ENCODE data around the gene RNF111. TPM values are rescaled to one million over a fixed set of nuclear protein-coding genes. Genes with fewer than 3 reads are reported as not detected.

RNF111 gene
- total and polyA plus RNA-seq, 3 donors from 2014 or later, result 23.1 to 32.8 (median 26.8) TPM

- H3K27me3 ChIP-seq, result no peaks in the 10 kb centered on the region
- intact Hi-C loops (cut with DNase I; ENCODE audit: low total_unique reads), result no loop called here
- H3K27ac ChIP-seq, result no peak overlapping the region
- H3K4me1 ChIP-seq, result no peaks in the 10 kb centered on the region
- no peaks in the 10 kb centered on the region for H3K9me3 ChIP-seq
- no peak overlapping the region for H3K4me3 ChIP-seq
- no peak for DNase-seq
- H3K36me3 ChIP-seq (ENCODE audit: low read depth, missing control alignments), result no peaks in the 10 kb centered on the region
- TF ChIP-seq POLR2A (IDR thresholded peaks at IDR 0.05), result no peak
- no peak for TF ChIP-seq CTCF (IDR thresholded peaks at IDR 0.05)
- 86 to 94% methylated on average over 2 of the region's 2 CpGs for WGBS, 2 donors
Observed at GRCh38 chr15:59115047-59115446, 127.6 kb downstream of the RNF111 start.

- 94 to 96% methylated on average over 1 of the region's 1 CpG for WGBS, 2 donors
- no peaks in the 10 kb centered on the region for H3K36me3 ChIP-seq (ENCODE audit: low read depth, missing control alignments)
- no peaks in the 10 kb centered on the region for H3K4me1 ChIP-seq
- no peaks in the 10 kb centered on the region for H3K27me3 ChIP-seq
- no peak for DNase-seq
- no peak overlapping the region for H3K4me3 ChIP-seq
- intact Hi-C loops (cut with DNase I; ENCODE audit: low total_unique reads), result no loop called here
- TF ChIP-seq POLR2A (IDR thresholded peaks at IDR 0.05) (no peak), CTCF (IDR thresholded peaks at IDR 0.05) (no peak)
- H3K27ac ChIP-seq, result no peak overlapping the region
- no peaks in the 10 kb centered on the region for H3K9me3 ChIP-seq
Observed at GRCh38 chr15:59116141-59116540, 128.7 kb downstream of the RNF111 start.

GRCh38 chr15:59116771-59117170, 129.3 kb downstream of the RNF111 start:
- no peaks in the 10 kb centered on the region for H3K4me1 ChIP-seq
- H3K9me3 ChIP-seq, result no peaks in the 10 kb centered on the region
- H3K27ac ChIP-seq, result no peak overlapping the region
- intact Hi-C loops (cut with DNase I; ENCODE audit: low total_unique reads), result no loop called here
- no peak for DNase-seq
- H3K4me3 ChIP-seq, result no peak overlapping the region
- TF ChIP-seq CTCF (IDR thresholded peaks at IDR 0.05) (no peak), POLR2A (IDR thresholded peaks at IDR 0.05) (no peak)
- H3K27me3 ChIP-seq, result no peaks in the 10 kb centered on the region
- 90% methylated on average over 6 of the region's 6 CpGs for WGBS, 2 donors
- no peaks in the 10 kb centered on the region for H3K36me3 ChIP-seq (ENCODE audit: low read depth, missing control alignments)

GRCh38 chr15:59119625-59120024, 132.2 kb downstream of the RNF111 start:
- 87 to 88% methylated on average over 5 of the region's 5 CpGs for WGBS, 2 donors
- TF ChIP-seq CTCF (IDR thresholded peaks at IDR 0.05) (no peak), POLR2A (IDR thresholded peaks at IDR 0.05) (no peak)
- DNase-seq, result no peak

GRCh38 chr15:59120937-59121336, 133.5 kb downstream of the RNF111 start:
- no peaks in the 10 kb centered on the region for H3K9me3 ChIP-seq
- no peak for DNase-seq
- WGBS, 2 donors, result 90 to 96% methylated on average over 5 of the region's 5 CpGs
- H3K27ac ChIP-seq, result no peak overlapping the region
- no peak overlapping the region for H3K4me3 ChIP-seq
- H3K36me3 ChIP-seq (ENCODE audit: low read depth, missing control alignments), result no peaks in the 10 kb centered on the region
- TF ChIP-seq POLR2A (IDR thresholded peaks at IDR 0.05), result no peak
- no peak for TF ChIP-seq CTCF (IDR thresholded peaks at IDR 0.05)
- no peaks in the 10 kb centered on the region for H3K27me3 ChIP-seq
- intact Hi-C loops (cut with DNase I; ENCODE audit: low total_unique reads), result no loop called here
- H3K4me1 ChIP-seq, result no peaks in the 10 kb centered on the region

More at GRCh38 chr15:59119625-59120024, 132.2 kb downstream of the RNF111 start:
- Histone ChIP-seq H3K9me3 (no peaks in the 10 kb centered on the region), H3K27ac (no peak overlapping the region), H3K27me3 (no peaks in the 10 kb centered on the region), H3K4me1 (no peaks in the 10 kb centered on the region), H3K4me3 (no peak overlapping the region), H3K36me3 (ENCODE audit: low read depth, missing control alignments) (no peaks in the 10 kb centered on the region)
- intact Hi-C loops (cut with DNase I; ENCODE audit: low total_unique reads), result no loop called here
